Activated naive CD4-positive, alpha-beta T cell treated with anti-CD3 and anti-CD28 coated beads, Interleukin-2, amount 50 U/mL, for 24 hours (primary cell): ENCODE results near the gene CDS1.
"Not testable (repeated sequence)": the region's sequence is repeated elsewhere in the genome, so short reads cannot be mapped to it uniquely, and the experiment has no call there.

Experiments
- H3K27ac Mint-ChIP-seq: one replicate; pipeline ENCODE4 v1.8.0; 2021; ENCODE audit warnings: mild to moderate bottlenecking, mixed read lengths
- H3K27me3 Mint-ChIP-seq: one replicate; pipeline ENCODE4 v1.8.0; 2021; ENCODE audit warnings: mixed read lengths
- H3K36me3 Mint-ChIP-seq: one replicate; pipeline ENCODE4 v1.8.0; 2021; ENCODE audit warnings: mixed read lengths
- H3K4me1 Mint-ChIP-seq: one replicate; pipeline ENCODE4 v1.8.0; 2021; ENCODE audit warnings: mixed read lengths
- H3K4me3 Mint-ChIP-seq: one replicate; pipeline ENCODE4 v1.8.0; 2021; ENCODE audit warnings: mild to moderate bottlenecking, mixed read lengths
- H3K9me3 Mint-ChIP-seq: one replicate; pipeline ENCODE4 v1.8.0; 2021; ENCODE audit warnings: mixed read lengths

Gene CDS1

DNA sequence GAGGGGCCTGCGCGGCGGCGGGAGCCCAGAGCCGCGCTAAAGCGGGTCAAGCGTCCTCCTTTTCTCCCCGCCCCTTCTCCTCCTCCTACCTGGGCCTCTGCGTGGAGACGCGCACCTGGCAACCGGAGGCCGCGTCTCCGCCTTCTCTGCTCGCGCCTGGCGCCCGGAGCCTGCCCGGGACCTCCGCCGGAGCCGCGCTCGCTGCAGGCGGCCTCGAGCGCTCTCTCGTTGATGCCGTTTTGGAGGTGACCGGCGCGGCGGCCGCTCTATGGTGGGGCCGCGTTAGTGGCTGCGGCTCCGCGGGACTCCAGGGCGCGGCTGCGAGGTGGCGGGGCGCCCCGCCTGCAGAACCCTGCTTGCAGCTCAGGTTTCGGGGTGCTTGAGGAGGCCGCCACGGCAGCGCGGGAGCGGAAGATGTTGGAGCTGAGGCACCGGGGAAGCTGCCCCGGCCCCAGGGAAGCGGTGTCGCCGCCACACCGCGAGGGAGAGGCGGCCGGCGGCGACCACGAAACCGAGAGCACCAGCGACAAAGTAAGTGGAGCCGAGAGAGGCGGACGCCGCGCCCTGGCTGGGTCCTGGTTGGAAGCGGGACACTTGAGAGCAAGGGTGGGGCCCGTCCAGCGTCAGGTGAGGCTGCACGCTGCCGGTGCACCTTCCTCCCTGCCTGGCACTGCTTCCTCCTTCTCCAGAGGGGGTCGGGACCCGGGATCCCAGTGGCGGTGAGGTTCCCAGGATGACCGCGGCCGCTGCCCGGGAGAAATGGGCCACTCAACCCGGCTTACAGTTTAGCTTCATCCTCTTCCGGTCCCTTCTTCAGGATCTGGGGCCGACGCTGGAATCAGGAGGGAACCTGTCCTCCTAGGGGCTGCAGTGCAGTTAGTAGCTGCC lies at the start of gene CDS1:
Gene CDS1 (plus strand): TSS at position 140 of the 888 bp plus-strand sequence. CDS start 275 bp downstream, at position 415.
- Mint-ChIP-seq H3K4me1 (peaks cover 16% of the 10 kb centered on the region), H3K27ac (peak within 1 kb of the TSS; percentile 66), H3K27me3 (peaks cover 32% of the 10 kb centered on the region), H3K36me3 (peaks cover 2% of the 10 kb centered on the region), H3K4me3 (peak within 1 kb of the TSS; percentile 87), H3K9me3 (no peaks in the 10 kb centered on the region)

DNA sequence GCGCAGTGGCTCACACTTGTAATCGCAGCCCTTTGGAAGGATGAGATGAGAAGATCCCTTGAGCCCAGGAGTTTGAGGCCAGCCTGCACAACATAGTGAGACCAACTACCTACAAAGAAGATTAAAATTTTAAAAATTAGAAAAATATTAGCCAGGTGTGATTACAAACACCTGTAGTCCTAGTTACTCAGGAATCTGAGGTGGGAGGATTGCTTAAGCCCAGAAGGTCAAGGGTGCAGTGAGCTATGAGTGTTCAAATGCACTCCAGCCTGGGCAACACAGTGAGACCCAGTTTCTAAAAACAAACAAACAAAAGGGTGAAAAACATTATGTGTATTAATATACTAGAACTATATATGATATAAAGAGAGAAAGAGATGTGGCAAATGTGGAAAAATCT lies 47.0 kb upstream of the CDS1 start:
- H3K36me3 Mint-ChIP-seq, result no peaks in the 10 kb centered on the region
- H3K27me3 Mint-ChIP-seq, result peaks cover 6% of the 10 kb centered on the region
- H3K4me3 Mint-ChIP-seq, result no peak overlapping the region
- no peaks in the 10 kb centered on the region for H3K9me3 Mint-ChIP-seq
- no peak overlapping the region for H3K27ac Mint-ChIP-seq
- no peaks in the 10 kb centered on the region for H3K4me1 Mint-ChIP-seq

DNA sequence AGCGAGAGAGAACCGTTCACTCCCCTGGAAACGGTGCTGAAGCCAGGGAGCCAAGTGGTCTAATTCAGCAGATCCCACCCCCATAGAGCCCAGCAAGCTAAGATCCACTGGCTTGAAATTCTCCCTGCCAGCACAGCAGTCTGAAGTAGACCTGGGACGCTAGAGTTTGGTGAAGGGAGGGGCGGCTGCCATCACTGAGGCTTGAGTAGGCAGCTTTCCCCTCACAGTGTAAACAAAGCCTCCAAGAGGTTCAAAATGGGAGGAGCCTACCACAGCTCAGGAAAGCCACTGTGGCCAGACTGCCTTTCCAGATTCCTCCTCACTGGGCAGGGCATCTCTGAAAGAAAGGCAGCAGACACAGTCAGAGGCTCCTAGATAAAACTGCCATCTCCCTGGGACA lies 37.8 kb upstream of the CDS1 start:
- no peaks in the 10 kb centered on the region for H3K9me3 Mint-ChIP-seq
- peaks cover 16% of the 10 kb centered on the region for H3K27me3 Mint-ChIP-seq
- H3K27ac Mint-ChIP-seq, result no peak overlapping the region
- no peaks in the 10 kb centered on the region for H3K4me1 Mint-ChIP-seq
- no peak overlapping the region for H3K4me3 Mint-ChIP-seq
- H3K36me3 Mint-ChIP-seq, result no peaks in the 10 kb centered on the region

DNA sequence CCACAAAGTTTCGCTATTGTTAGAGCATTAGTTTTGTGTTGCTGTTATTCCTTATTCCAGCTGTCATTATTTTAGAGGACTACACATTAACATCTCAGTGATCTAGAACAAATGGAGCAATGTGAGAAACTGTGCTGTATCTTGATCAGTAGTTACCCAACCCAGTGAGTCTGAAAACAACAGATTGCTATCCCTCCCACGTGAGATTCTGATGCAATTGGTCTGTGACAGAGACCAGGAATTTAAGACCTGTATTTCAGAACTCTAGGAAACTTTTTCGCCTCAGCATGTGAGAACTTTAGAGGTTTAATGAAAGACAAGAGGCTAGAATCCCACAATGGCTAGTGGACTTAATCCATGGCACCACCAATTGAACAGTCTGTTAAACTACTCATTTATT lies 35.7 kb upstream of the CDS1 start:
- Mint-ChIP-seq H3K27me3 (peaks cover 16% of the 10 kb centered on the region), H3K36me3 (no peaks in the 10 kb centered on the region), H3K9me3 (no peaks in the 10 kb centered on the region), H3K4me1 (no peaks in the 10 kb centered on the region), H3K27ac (no peak overlapping the region), H3K4me3 (no peak overlapping the region)

DNA sequence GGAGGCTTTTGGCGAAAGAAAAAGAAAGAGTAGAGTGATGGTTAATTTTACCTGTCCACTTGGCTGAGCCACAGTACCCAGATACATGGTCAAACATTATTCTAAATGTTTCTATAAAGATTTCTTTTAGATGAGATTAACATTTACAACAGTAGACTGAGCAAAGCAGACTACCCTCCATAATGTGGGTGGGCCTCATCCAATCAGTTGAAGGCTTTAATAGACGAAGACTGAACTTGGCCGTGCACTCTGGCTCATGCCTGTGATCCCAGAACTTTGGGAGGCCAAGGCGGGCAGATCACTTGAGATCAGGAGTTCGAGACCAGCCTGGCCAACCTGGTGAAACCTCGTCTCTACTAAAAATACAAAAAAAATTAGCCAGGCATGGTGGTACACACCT lies 33.7 kb upstream of the CDS1 start:
- H3K27me3 Mint-ChIP-seq, result peaks cover 17% of the 10 kb centered on the region
- H3K36me3 Mint-ChIP-seq, H3K27ac Mint-ChIP-seq: not testable (repeated sequence)

DNA sequence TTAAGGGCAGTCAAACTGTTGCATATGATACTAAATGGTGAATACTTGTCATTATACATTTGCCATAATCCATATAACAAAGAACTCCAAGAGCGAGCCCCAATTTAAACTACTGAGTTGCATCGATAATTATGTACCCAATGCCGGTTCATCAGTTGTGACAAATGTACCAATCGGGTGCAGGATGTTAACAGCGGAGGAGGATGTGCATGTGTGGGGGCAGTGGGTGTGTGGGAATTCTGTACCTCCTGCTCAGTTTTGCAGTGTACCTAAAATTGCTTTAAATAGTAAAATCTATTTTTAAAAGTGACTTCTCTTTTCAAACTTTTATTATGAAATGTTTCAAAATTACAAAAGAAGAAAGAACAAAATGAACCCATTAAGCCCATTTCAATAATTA lies 20.8 kb upstream of the CDS1 start:
- Mint-ChIP-seq H3K27me3 (peaks cover 8% of the 10 kb centered on the region), H3K27ac (no peak overlapping the region), H3K4me3 (no peak overlapping the region), H3K36me3 (no peaks in the 10 kb centered on the region), H3K4me1 (no peaks in the 10 kb centered on the region), H3K9me3 (no peaks in the 10 kb centered on the region)

More for the DNA sequence above, 33.7 kb upstream of the CDS1 start:
- not testable (repeated sequence) for H3K4me1 Mint-ChIP-seq, H3K9me3 Mint-ChIP-seq, H3K4me3 Mint-ChIP-seq

DNA sequence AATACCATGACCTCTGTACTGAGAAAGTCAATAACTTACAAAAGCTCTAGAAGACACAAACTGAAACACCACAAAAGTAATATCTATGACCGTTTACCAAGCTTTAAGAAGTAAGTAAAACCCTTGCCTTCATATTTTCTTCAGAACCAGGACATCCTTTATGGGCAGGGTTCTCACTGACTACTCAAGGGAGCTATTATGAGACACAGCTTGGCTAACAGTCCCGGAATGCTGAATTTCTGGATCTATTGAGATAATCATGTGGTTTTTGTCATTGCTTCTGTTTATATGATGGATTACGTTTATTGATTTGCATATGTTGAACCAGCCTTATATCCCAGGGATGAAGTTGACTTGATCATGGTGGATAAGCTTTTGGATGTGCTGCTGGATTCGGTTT lies 19.9 kb upstream of the CDS1 start:
- H3K9me3 Mint-ChIP-seq, result no peaks in the 10 kb centered on the region
- H3K4me1 Mint-ChIP-seq, result no peaks in the 10 kb centered on the region
- no peak overlapping the region for H3K4me3 Mint-ChIP-seq
- peaks cover 10% of the 10 kb centered on the region for H3K27me3 Mint-ChIP-seq
- H3K36me3 Mint-ChIP-seq, result no peaks in the 10 kb centered on the region
- no peak overlapping the region for H3K27ac Mint-ChIP-seq

DNA sequence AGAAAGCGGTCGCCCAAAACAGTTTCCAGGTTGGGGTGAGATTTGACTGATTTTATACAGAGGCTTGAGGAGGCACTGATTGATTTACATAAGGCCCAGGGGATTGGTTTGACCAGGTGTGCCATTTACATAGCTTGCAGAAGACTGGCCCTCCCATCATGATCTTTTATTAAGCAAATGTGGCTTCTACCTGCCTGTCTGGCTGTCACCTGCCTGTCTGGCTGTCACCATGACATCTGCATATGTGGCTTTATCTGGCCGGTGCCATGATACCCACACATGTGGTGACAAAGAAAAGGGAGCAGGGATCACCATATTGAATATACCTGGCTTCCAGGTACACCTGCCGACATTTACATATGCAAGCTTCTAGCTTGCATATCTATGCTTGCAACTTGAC lies 17.0 kb upstream of the CDS1 start:
- Mint-ChIP-seq H3K27ac (no peak overlapping the region), H3K27me3 (peaks cover 14% of the 10 kb centered on the region), H3K4me1 (no peaks in the 10 kb centered on the region), H3K4me3 (no peak overlapping the region), H3K36me3 (no peaks in the 10 kb centered on the region), H3K9me3 (no peaks in the 10 kb centered on the region)

DNA sequence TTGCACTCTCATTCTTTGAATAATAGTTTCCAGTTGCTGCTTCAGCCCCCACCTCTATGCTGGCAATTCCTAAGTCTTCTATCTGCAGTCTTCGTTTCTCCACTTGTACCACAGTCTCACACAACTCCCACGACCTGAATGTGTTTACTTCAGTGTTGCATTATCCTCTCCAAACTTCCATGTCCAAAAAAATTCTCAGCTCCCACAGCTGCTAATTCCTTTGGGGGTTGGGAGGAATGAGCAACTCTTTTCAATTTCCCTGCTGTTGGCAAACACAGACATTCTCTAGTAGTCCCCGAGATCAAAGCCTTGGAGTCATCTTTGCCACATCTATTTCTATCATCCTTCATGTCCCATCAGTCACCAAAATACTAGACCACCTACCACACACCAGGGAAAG lies 14.4 kb upstream of the CDS1 start:
- Mint-ChIP-seq H3K27ac (no peak overlapping the region), H3K27me3 (peaks cover 20% of the 10 kb centered on the region), H3K9me3 (no peaks in the 10 kb centered on the region), H3K4me3 (no peak overlapping the region), H3K36me3 (no peaks in the 10 kb centered on the region), H3K4me1 (peaks cover 7% of the 10 kb centered on the region)

DNA sequence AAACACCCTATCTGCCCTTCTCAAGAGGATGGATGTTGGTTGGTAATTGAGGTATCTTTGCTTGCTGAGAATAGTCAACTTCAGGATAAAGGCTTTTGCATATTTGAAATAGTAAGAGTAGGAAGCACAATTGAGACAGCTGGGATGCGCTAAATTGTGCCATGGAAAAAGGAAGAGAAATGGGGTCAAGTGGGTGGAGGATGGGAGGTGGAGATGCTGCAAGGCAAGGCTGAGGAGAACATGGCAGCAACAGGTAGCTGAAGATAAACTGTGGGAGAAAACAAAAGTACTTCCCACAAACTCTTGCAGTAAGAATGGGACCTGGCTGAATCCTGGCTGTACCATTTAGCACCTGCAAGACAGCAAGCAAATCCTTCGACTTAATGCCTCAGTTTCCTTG lies 13.9 kb upstream of the CDS1 start:
- Mint-ChIP-seq H3K36me3 (no peaks in the 10 kb centered on the region), H3K4me3 (no peak overlapping the region), H3K27ac (no peak overlapping the region), H3K27me3 (peaks cover 19% of the 10 kb centered on the region), H3K9me3 (no peaks in the 10 kb centered on the region), H3K4me1 (peaks cover 10% of the 10 kb centered on the region)

DNA sequence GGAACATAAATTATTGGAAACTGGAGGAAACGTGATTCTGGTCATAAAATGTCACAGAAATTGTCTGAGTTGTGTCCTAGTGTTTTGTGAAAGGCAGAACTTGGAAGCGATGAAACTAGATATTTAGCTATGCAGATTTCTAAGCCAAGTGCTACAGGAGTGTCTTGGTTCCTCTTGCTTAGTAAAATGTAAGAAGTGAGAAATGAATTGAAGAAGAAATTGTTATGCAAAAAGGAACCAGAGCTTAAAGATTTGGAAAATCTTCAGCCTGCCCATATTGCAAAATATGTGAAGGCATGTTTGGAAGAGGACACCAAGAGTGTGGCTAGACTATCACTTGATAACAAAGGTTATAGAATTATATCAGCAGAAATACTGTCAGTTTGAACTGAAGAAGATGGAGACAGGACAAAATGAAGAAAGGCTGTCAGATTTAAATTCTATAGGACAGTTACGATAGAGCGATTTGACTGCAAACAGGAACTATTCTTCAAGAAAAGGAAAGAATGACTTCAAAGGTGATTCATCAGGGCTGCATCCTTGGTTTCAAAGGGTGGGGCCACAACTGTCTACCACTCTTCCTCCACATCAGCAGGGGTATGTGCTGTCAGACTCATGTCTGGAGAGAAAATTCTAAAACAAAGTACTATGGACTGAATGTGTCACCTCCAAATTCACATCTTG lies 9.4 kb upstream of the CDS1 start:
- no peak overlapping the region for H3K4me3 Mint-ChIP-seq
- no peaks in the 10 kb centered on the region for H3K9me3 Mint-ChIP-seq
- H3K27me3 Mint-ChIP-seq, result peaks cover 17% of the 10 kb centered on the region
- peak overlapping the region; percentile 31 for H3K27ac Mint-ChIP-seq
- peaks cover 13% of the 10 kb centered on the region for H3K4me1 Mint-ChIP-seq
- H3K36me3 Mint-ChIP-seq, result no peaks in the 10 kb centered on the region

DNA sequence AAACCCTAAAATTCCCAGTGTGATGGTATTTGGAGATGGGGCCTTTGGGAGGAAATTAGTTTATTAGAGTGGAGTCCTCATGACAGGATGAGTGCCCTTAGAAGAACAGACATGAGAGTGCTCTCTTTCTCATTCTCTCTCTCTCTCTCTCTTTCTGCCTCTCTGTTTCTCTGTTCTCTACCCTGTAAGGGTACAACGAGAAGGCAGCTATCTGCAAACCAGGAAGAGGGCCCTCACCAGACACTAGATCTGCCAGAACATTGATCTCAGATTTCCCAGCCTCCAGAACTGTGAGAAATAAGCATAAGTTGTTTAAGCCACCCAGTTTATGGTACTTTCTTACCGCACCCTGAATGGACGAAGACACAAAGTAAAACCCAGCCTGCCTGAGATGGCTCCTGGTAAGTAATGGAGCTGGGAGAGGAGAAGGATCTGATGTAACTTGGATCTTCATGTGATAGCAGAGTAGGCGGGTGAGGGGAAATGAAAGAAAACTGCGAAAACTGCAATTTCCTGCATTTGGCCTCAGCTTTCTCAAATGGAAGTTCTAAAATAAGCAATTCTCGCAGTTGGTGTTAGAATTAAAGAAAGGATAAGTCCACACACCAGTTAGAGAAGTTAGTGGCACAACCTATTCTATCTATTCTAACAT lies 8.7 kb upstream of the CDS1 start:
- no peak overlapping the region for H3K27ac Mint-ChIP-seq
- H3K4me3 Mint-ChIP-seq, result no peak overlapping the region
- H3K27me3 Mint-ChIP-seq, result peaks cover 13% of the 10 kb centered on the region
- no peaks in the 10 kb centered on the region for H3K36me3 Mint-ChIP-seq
- peaks cover 13% of the 10 kb centered on the region for H3K4me1 Mint-ChIP-seq
- H3K9me3 Mint-ChIP-seq, result no peaks in the 10 kb centered on the region

DNA sequence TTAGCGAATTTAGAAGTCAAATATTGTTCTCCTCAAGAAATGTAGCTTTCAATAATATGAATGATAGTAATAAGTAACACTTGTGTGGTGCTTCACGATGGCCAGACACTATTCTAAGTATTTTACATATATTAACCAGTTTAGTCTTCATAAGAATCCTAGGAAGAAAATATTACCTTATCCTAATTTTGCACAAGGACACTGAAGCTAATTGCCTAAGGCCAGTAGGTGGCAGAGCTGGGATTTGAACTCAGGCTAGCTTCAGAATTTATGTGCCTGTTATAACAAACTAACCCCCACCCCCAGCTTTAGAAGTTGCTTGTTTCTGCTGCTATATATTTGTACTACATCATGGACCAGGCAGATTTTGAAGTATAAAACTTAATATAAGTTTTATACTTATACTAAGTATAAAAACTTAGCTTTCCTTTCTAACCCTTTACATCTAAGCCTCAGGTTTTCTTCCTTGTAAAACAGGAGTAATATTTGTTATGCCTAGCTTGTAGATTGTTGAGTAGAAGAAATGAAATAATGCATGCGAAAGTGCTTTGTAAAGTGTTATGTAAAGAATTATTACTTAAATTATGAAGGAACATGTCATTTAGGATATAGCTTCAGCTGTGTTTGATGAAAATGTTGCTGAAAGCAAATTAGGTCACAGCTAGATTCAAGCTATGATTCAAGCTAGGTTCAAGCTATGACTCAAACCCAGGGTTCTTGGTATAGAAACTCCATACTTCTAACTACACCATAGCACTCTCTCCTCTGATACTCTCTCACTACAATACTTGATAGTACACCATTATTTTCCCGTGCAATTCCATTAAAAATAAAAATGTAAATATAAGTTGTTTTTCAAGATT lies 4.2 kb upstream of the CDS1 start:
- no peak overlapping the region for H3K27ac Mint-ChIP-seq
- H3K9me3 Mint-ChIP-seq, result no peaks in the 10 kb centered on the region
- H3K27me3 Mint-ChIP-seq, result peaks cover 13% of the 10 kb centered on the region
- no peaks in the 10 kb centered on the region for H3K36me3 Mint-ChIP-seq
- peaks cover 16% of the 10 kb centered on the region for H3K4me1 Mint-ChIP-seq
- no peak overlapping the region for H3K4me3 Mint-ChIP-seq

DNA sequence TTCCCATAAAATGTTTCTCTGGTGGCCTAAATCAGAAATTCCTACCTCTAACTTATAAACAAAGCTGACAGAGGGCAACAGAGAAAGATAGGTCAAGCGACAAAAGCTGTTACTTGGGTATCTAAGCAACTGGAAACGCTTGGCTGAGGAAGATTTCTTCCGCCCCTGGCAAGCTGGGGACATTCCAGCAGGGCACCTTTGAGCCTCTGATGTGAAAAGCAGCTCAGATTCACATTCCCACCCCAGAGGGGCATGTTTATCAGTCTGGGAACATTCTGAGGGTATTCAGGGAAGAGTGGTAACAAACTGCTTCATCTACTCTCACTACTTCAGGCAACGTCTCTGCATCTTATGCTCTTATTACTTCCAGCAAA lies 3.5 kb upstream of the CDS1 start:
- Mint-ChIP-seq H3K36me3 (no peaks in the 10 kb centered on the region), H3K4me1 (peaks cover 16% of the 10 kb centered on the region), H3K4me3 (no peak overlapping the region), H3K9me3 (no peaks in the 10 kb centered on the region), H3K27ac (no peak overlapping the region), H3K27me3 (peaks cover 17% of the 10 kb centered on the region)

DNA sequence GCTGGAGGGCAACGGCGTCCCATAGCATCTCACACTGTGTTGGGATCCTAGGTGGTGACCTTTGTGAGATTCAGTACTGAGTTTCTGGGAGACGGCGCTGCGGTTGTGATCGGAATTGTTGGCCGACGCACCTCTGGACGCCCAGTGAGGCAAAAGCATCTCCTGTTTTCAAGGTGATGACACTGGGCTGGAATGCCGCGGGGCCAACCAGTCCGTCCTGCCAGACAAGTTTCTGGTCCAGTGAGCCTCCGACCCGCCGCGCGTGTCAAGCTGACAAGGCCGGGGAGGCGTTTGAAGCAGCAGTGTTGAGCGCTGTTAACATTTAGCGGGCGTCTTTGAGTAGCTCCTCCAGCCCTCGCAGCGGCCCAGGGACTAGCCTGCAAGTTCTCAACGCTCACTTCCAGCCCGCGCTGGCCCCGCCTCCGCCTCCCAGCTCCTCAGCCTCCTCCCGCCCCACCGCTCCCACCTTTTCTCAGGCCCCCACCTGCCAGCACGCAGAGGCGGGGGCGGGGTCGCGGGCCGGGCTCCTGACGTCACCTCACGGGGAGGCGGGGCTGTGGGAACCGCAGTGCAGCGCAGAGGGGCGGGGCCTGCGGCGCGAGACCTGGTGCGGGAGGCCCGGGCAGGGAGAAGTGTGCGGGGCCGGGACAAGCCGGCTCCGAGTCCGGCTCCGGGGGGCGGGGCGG lies 482 bp upstream of the CDS1 start:
- H3K4me1 Mint-ChIP-seq, result peaks cover 16% of the 10 kb centered on the region
- H3K9me3 Mint-ChIP-seq, result no peaks in the 10 kb centered on the region
- peaks cover 2% of the 10 kb centered on the region for H3K36me3 Mint-ChIP-seq
- peaks cover 32% of the 10 kb centered on the region for H3K27me3 Mint-ChIP-seq
- H3K4me3 Mint-ChIP-seq, result peak overlapping the region; percentile 75
- H3K27ac Mint-ChIP-seq, result no peak overlapping the region
